Measurements from ENCODE around the gene ADCY7.

ADCY7 gene

GRCh38 chr16:50309156-50309526 lies 42.8 kb downstream of the ADCY7 start:
- DNase-seq (ENCODE audit: low read depth): no peak
- H3K4me3 ChIP-seq (replicated peaks; ENCODE audit: low read depth, low read length): no peak overlapping the region

DNA sequence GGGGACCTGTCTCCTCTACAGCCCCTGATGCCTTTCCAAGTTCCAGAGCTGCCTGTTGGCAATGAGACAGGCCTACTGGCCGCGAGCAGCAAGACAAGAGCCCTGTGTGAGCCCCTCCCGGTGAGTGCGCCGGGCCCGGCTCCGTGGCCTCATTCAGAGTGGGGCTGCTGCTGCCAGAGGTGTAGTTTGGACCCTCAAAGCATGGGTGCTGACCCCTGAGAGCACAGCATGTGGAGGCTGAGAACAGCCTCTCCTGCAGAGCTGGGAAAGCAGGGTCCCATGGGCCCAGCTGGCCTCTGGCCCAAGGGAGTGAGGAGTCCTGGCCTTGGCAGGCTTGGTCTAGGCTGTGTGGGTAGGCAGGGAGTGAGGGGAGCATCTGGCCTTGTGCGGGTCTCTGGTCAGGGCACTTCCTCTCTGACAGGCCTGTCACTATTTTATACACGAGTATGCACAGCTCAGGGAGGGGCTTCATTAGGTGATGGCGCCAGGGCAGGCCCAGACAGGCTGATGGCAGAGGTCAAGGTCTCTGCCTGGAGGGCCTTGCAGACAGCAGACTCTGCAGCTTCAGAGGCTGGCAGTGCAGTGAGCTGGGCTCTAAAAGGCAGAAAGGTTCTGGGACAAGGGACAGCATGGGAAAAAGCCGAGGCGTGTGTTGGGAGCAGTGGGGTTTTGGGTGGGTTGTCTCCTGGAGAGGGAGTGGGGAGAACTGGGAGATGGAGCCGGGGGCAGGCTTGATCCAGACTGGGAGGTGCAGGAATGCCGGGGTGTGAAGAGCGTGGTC lies 43.4 kb downstream of the ADCY7 start:
- DNase-seq (ENCODE audit: low read depth): no peak
- TF ChIP-seq CTCF (IDR thresholded peaks at IDR 0.05; ENCODE audit: low read length, missing control alignments): no peak
- H3K4me3 ChIP-seq (replicated peaks; ENCODE audit: low read depth, low read length): no peak overlapping the region

More at GRCh38 chr16:50309156-50309526, 42.8 kb downstream of the ADCY7 start:
- no peak for TF ChIP-seq CTCF (IDR thresholded peaks at IDR 0.05; ENCODE audit: low read length, missing control alignments)

DNA sequence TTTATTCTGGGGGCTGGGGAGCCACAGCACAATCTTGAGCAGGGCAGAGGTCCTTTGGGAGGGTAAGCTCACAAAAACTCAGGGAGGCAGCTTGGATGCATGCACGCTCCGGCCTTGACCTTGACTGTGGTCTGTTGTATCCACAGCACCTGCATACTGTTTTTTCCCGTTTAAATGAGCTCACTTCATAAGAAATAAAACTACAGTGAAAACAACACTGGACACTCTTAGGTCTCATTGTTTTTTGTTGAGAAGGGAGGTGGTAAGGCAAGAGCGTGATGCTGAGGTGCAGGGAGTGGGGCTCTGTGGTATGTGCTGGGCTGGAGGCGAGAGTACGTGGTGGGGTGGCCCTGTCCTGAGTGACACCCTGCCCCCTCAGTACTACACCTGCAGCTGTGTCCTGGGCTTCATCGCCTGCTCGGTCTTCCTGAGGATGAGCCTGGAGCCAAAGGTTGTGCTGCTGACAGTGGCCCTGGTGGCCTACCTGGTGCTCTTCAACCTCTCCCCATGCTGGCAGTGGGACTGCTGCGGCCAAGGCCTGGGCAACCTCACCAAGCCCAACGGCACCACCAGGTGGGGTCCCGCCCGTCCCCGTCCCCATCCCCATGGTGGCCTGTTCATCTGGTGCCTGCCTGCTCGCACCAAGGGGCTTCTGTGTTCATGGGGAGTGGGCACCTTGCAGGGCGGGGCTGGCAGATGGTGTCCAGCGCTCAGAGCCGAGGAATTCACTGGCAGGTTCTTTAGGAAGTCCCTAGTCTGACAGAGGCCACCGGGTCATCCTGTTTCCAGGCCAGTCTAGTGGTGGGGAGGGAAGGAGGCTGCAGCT lies 44.2 kb downstream of the ADCY7 start:
- no peak for TF ChIP-seq CTCF (IDR thresholded peaks at IDR 0.05; ENCODE audit: low read length, missing control alignments)
- H3K4me3 ChIP-seq (replicated peaks; ENCODE audit: low read depth, low read length): no peak overlapping the region
- DNase-seq (ENCODE audit: low read depth): no peak

DNA sequence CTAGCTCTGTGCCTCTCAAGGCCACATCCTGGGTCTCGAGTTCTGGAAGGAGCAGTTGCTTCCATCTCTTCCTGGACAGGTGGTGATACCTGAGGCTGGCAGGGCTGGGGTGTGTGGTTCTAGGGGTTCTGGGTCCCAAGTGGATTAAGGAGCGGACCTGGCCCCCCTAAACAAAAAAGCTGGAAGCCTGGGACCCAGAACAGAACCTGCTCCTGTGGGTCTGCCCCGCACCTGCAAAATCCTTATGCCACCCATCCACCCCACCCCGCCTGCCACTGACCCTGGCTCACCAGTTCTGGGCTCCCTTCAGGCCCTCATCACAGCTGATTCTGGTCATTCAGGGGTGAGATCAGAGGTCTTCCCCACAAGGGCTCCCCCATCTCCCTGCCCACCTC lies 44.8 kb downstream of the ADCY7 start:
- H3K4me3 ChIP-seq (replicated peaks; ENCODE audit: low read depth, low read length): no peak overlapping the region
- DNase-seq (ENCODE audit: low read depth): no peak
- TF ChIP-seq CTCF (IDR thresholded peaks at IDR 0.05; ENCODE audit: low read length, missing control alignments): no peak

- TF ChIP-seq CTCF (IDR thresholded peaks at IDR 0.05; ENCODE audit: low read length, missing control alignments): no peak
- DNase-seq (ENCODE audit: low read depth): no peak
- H3K4me3 ChIP-seq (replicated peaks; ENCODE audit: low read depth, low read length): no peak overlapping the region
Measured at GRCh38 chr16:50311891-50312501, 45.6 kb downstream of the ADCY7 start.

GRCh38 chr16:50313596-50314478 lies 47.5 kb downstream of the ADCY7 start:
- no peak overlapping the region for H3K4me3 ChIP-seq (replicated peaks; ENCODE audit: low read depth, low read length)
- no peak for TF ChIP-seq CTCF (IDR thresholded peaks at IDR 0.05; ENCODE audit: low read length, missing control alignments)
- DNase-seq (ENCODE audit: low read depth): peak; percentile 79
